ENCODE measurements around the gene CNTN4.

- TF ChIP-seq CTCF (IDR thresholded peaks at IDR 0.05) (no peak), POLR2A (IDR thresholded peaks at IDR 0.05) (no peak)
Measured at GRCh38 chr3:3105246-3105645, 1006.6 kb downstream of the CNTN4 start.

Measured in tibial nerve (tissue), 3 donors.